Measurements from ENCODE around the gene TMEM238L. TPM values are rescaled to one million over a fixed set of nuclear protein-coding genes. Genes with fewer than 3 reads are reported as not detected.

Gene TMEM238L
- polyA plus RNA-seq, 3 donors = 3.0 to 4.6 (median 3.3) TPM

DNA sequence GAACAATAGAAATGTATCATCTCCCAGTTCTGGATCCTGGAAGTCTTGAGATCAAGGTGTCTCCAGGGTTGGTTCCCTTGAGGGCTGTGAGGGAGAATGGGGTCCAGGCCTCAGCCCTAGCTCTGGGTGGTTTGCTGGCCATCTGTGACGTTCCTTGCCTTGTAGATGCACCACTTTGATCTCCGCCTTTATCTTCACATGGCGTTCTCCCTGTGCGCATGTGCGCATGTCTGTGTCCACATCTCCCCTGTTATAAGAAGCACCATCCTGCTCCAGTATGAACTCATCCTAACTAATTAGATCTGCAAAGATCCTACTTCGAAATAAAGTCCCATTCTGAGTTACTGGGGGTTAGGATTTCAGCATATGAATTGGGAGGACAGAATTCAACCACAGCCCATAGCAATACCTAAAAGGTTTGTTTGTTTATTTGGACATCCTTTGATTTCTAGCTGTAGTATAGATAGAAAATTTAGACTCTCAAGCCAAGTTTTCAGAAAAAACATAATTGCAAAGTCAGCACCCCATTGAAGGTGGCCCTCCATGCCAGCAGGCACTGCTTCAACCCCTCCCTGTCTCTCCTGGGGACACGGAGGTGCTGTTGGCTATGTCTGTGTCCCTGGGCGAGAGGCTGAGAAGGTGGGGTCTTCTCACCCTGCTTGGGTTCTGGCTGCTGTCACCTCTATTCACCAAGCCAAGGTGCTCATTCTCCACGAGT is 2.8 kb upstream of the TMEM238L start:
- DNase-seq = no peak

- no peak for DNase-seq
Observed at GRCh38 chr17:10805911-10806310, 2.0 kb upstream of the TMEM238L start.

- DNase-seq = no peak
Observed at GRCh38 chr17:10804546-10804945, 647 bp upstream of the TMEM238L start.

DNA sequence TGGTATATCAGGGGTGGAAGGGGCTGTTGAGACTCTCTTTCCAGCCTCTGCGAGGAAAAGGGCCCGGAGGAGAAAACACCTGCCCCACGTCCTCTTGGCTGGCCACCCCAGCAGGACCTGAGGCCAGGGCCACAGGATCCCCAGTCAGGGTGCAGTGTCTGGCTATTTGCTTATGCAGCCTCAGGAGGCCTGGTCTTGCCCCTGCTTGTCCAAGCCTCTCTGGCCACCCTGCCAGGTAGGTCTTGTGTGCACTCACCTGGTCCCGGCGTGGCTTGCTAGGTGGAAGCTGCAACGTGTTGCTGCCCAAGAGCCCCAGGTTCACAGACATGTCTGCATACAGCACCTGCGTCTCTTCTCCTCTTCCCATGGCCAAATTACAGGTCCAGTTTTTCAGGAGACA is 549 bp downstream of the TMEM238L start:
- DNase-seq = no peak

DNA sequence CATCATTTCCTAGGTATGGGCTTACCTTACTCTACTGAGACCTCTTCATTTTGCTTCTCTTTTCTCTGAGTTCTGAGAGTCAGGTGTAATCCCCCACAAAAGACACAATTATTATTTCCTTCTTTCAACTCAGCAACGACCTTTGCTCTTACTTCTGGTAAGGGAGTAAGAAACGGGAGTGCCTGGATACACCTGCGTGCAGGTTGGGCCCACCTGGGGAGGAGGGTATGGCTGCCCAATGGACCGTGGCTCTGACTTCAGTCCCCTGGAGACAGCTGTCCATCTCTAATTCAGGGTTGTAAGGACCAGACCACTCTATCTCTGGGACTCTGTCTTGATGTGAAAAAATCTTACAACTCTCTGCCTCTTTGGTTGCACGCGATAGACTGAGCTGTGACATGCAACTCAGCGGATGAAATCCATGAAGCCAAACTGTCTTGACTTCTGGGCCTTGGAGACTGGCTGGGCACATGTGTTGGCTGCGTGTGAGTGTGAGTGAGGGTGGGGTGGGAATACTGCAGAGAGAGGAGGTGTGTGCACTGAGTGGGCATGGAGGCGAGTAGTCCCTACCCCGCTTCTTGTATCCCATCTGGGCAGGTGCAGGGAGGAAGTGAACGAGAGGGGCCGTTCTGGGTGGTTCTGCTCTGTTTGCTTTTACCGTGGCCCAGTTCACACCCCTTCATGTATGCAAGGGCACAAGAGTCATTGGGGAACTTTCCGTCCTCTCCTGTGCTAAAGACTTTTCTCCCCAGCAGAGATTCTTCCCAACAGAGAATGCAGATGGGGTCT is 1.2 kb downstream of the TMEM238L start:
- no peak for DNase-seq

- DNase-seq = no peak
Observed at GRCh38 chr17:10799407-10799806, 4.5 kb downstream of the TMEM238L start.

GRCh38 chr17:10798910-10799309 is 5.0 kb downstream of the TMEM238L start:
- no peak for DNase-seq

DNA sequence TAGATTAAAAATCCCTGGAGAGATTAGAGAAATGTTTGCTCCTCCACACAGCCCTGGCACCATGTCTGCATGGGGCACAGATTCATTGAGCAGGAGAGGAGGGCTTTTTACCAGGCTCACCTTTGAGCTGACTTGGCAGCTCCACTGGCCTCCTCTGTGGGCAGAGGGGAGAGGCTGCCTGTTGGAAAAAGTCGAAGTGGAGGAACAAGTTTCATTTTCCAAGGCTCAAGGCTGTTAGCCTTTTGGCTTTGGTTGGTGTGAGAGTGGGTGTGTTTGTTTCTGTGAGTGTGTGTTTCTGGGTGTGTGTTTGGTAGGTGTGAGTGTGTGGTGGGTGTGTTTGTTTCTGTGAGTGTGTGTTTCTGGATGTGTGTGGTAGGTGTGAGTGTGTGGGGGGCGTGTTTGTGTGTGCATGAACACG is 5.6 kb downstream of the TMEM238L start:
- DNase-seq = no peak

DNA sequence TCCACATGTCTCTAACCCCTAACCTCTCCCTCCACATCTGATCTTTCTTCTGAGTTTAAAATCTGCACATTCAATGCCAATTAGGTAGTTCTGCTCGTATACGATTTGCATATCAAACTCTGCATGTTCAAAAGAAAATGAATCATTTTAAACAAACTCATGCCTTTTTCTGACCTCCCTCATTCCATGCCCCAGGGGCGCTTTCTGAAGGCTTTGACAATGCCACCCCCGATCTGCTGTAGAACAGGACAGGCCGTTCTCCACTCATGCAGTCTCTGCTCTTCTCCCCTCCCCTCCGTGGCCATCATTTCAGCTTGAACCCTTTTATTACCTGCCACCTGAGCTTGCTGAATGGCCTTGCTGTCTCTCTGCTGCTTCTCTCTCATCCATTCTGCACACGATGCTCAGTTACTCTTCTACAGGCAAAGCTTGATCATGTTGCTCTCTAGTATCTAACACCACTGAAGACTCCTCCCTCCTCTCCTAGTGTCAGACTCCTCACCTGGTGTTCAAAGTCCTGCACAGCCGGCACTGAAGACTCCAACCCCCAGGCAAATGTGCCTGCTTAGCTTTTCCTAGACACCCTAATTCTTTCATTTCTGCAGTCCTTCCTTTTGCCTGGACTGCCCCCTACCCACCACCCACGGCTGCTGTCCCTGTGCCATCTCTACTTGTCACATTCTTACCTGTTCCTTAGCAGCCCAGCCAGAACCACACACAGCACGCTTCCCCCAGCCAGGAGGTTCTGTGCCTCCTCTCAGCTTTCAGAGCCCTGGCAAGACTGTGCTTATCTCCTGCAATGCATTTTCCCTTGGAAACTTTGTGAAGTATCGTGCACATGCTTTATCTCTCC is 6.2 kb downstream of the TMEM238L start:
- no peak for DNase-seq

GRCh38 chr17:10793816-10794215 is 10.1 kb downstream of the TMEM238L start:
- DNase-seq = no peak

GRCh38 chr17:10793256-10793655 is 10.6 kb downstream of the TMEM238L start:
- no peak for DNase-seq

DNA sequence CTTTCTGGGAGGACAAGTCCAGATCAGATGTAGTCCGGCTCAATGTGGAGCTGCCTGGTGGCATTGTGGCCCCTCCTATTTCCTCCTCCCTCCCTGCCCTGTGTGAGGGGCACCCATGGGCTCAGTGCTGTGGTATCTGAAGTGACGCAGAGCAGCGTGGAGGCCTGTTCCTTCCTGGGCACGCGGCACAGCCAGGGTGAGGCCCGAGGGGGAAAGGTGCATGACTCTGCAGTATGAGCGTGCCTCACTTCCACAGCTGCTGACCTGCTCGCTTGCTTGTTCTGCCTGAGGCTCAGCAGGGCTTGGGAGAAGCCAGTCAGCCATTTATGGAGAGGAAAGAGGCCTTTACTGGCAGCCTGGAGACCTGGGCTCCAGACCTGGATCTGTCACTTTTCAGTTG is 11.7 kb downstream of the TMEM238L start:
- no peak for DNase-seq

GRCh38 chr17:10790491-10791401 is 13.2 kb downstream of the TMEM238L start:
- DNase-seq = no peak

GRCh38 chr17:10789694-10790271 is 14.1 kb downstream of the TMEM238L start:
- no peak for DNase-seq

DNA sequence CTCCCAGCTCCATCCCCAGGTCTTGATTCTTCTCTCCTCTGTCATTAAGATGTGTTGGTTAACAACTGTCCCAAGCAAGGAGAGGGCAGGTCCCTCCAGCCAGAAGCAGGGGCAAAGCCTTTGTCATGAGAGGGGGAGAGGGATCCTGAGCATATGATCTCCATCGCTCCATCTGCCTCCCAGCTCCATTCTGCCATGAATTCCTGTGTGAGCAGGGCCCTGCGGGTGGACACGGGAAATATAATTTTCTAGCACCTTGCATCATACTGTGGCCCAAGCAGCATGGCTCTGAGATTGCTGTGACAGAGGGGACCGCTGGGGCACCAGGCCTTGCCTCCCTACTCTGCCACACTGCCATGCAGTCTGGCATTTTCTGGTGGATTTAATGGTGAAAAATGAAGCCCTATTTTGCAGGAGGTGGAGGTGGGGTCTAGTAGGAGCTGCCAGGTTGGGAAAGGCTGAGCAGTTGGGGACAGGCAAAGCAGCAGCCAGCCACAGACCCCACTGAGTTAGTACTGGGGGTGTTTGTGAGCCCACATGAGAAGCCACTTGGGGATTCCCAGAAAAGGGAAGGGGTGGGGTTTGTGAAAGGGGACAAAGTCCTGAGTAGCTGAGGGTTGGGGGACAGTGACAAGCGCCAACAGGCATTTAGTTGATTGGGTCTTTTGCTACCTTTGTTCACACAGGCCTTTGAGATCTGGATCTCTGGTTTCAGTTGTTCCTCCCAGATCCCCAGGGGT is 16.4 kb downstream of the TMEM238L start:
- DNase-seq = no peak

- no peak for DNase-seq
Observed at GRCh38 chr17:10785295-10785694, 18.6 kb downstream of the TMEM238L start.

- no peak for DNase-seq
Observed at GRCh38 chr17:10779609-10780008, 24.3 kb downstream of the TMEM238L start.

GRCh38 chr17:10777890-10778289 is 26.0 kb downstream of the TMEM238L start:
- DNase-seq = no peak

DNA sequence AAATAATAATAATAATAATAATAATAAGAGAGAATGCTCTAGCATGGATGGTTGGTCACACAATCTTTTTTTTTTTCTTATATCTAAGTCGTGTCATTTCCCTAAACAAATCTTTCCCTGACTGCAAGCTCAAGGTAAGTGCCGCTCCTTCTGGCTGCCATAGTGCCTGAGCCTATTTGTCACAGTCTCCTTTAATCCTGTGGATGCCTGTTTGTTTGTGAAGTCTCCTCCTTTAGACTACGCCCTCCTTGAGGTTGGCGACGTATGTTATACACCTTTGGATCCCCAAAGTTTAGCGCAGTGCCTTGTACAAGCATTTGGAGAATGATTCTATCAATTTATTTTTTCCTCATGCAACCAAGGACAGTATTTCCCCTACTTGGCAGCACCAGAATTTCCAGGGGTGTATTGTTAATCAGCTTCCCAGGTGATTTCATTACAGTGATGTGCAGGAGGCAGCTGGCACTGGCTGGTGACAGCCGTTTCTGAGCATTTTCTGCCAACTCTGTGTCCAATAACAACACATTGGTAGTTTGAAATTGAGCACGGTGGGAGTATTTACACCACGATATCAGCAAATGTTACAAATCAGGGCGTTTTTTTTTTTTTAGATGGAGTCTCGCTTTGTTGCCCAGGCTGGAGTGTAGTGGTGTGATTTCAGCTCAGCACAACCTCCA is 26.6 kb downstream of the TMEM238L start:
- DNase-seq = no peak

DNA sequence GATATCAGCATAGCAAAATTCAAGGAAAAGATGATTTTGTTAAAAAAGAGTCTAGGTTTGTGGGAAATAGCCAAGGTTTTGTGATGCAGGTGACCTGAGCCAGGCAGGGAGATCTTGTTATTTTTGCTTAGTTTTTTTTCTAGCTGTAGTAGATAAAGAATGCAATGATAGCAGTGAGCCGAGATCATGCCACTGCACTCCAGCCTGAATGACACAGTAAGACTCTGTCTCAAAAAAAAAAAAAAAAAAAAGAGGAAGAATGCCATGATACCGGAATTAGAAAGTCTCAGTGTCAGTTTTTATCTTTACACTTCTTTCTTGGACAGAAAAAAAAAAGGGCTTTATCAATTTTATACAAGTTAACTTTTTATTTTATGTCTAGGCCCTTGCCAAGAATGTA is 27.5 kb downstream of the TMEM238L start:
- DNase-seq = no peak

All from renal pelvis (tissue), 4 donors.